HG03060 (cell line): ENCODE measurements around the gene CYP46A1.
"Not testable (repeated sequence)": the region's sequence is repeated elsewhere in the genome, so short reads cannot be mapped to it uniquely, and the experiment has no call there.

Source experiments
- ATAC-seq: cut with Tn5 transposase; IDR thresholded peaks from one replicate; pipeline ENCODE4 v1.9.1; 2021; ENCODE audit warnings: low read depth, moderate number of reproducible peaks; ENCODE audit not compliant: unreplicated experiment

The CYP46A1 gene

GRCh38 chr14:99683619-99684409 is at the start of gene CYP46A1:
CYP46A1 (plus strand) TSS chr14:99684298; CDS start chr14:99684418, 120 bp downstream.
- peak; percentile 87 for ATAC-seq

DNA sequence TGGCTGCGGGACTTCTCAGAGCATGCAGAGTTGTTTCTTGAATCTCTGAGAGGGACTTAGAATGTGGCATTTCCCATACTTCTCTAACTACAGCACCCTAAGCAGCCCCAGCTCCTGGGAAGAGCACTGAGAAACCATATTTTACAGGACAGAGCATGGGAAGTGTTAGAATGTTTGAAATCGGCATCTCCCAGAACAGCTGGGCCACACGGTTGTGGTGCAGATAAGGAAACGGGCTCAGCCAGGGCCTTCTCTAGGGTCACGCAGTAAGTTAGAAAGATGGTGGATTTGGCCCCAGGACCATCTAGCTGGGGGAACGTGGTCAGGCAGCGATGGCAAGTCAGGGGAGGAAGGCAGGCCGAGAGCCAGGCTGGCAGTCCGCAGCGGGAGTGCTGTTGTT is 49.7 kb upstream of the CYP46A1 start:
- no peak for ATAC-seq

DNA sequence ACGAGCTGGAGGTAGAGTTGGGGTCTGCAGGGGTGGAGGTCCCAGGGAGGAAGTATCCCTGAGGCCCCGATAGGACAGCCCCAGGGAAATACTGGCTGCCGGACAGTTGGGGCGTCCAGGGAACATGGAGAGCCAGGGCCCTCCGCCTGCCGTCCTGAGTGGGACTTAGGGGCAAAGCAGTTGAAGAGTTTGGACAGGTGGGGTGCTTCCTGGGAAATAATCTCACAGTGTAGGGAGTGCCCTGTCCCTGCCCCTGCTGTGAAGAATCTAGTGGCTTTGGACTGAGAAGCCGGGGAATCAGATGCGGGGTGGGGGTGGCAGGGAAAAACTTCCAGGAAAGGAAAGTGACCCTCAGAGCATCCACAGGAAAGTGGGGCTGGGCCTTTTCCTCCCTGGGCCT is 49.0 kb upstream of the CYP46A1 start:
- ATAC-seq, result no peak

DNA sequence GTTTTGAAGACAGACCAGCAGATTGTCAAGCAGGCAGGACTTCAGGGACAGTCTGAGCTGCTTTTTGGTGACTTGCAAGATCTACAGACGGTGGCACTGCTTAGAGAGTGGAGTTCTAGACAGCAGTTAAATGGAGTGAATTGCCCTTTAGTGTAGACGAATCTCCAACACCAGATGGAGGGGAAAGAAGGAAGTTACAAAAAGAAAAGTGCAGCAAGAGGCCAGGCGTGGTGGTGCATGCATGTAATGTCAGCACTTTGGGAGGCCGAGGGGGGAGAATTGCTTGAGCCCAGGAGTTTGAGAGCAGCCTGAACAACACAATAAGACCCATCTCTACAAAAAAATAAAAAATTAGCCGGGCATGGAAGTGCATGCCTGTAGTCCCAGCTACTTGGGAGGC is 47.6 kb upstream of the CYP46A1 start:
- ATAC-seq, result no peak

DNA sequence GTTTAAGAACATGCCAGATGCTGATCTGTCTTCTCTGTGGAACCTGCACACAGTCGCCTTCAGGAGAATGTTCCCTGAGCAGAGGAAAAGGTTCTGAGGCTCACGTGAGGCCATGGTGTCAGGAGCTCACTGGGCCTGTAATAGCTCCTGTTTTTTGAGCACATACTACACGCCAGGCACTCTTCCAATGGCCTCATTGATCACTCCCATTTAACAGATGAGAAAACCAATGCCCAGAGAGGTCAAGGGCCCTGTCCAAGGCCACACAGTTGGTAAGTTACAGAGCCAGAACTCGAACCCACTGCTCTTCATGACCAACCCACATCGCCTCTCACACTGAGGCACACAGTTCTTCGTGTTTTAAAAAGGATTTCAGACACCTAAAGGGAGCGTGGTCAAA is 46.5 kb upstream of the CYP46A1 start:
- no peak for ATAC-seq

DNA sequence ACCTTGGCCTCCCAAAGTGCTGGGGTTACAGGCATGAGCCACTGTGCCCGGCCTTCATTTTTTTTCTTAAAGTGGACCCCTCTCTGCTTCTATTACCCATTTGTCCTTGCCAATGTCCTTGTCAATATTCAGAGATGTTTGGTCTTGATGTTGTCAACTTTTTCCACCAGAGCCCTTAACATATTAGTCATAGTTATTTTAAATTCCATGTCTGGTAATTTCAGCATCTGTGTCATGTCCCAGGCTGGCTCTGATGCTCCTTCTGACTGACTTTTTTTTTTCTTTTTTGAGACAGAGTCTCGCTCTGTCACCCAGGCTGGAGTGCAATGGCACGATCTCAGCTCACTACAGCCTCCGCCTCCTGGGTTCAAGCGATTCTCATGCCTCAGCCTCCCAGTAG is 41.3 kb upstream of the CYP46A1 start:
- not testable (repeated sequence) for ATAC-seq

DNA sequence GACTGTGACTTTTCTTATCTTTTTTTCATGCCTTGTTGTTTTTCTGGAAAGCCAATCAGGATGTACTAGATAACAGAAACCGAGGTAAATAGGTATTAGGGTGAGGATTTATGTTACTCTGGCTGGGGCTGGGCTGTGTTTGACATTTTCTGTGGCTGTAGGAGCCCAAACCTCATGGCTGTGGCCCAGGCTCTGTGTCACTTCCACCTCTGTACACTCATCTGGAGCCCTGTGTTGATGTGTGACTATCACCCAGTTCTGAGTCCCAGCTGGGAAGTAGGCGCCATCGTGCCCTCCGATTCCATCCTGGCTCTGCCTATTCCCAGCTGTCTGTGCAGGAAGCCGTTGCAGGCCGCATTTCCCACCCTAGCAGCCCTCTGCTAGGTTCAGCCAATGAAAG is 40.8 kb upstream of the CYP46A1 start:
- ATAC-seq, result no peak

GRCh38 chr14:99644035-99644587 is 40.0 kb upstream of the CYP46A1 start:
- no peak for ATAC-seq

- ATAC-seq, result no peak
These were observed 39.2 kb upstream of the CYP46A1 start, which contains the start of gene HHIPL1 for GRCh38 chr14:99644723-99645544. HHIPL1 (plus strand) TSS chr14:99645129; CDS start chr14:99645208, 79 bp downstream.

GRCh38 chr14:99645545-99646505 is 38.3 kb upstream of the CYP46A1 start:
- ATAC-seq, result no peak

- ATAC-seq, result no peak
These were observed 36.7 kb upstream of the CYP46A1 start for GRCh38 chr14:99647411-99647810.

DNA sequence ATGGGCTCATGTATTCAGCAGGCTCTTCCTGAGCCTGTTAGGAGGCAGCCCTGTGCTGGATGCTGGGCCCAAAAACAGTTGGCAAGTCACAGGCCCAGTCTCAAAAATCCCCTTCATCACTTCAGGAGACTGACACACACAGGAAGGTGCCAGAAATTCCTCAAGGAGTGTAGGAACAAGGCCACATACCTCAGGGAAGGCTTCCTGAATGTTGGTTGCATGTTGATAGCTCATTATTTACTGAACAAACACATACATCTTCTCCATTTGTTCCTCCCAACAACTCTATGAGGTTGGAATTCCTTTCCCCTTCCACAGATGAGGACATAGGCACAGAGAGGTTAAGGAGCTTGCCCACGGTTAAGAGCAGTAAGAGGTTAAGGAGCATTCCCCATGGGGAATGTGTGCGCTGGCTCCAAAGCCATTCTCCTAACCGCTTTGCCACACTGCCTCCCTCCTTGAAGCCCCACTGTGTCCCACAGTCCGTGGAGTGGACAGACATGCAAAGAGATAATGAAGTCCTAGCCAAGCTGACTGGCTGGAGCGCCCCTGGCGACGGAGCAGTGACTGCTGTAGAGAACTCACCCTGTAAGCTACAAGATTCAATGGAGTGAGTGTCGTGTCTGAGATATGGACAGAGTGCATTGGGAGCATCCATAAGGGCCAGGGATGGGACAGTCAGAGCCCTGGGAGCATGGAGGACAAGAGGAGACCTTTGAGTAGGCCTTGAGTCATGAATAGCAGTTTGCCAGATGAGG is 35.9 kb upstream of the CYP46A1 start:
- ATAC-seq, result no peak

GRCh38 chr14:99649219-99649618 is 34.9 kb upstream of the CYP46A1 start:
- no peak for ATAC-seq

DNA sequence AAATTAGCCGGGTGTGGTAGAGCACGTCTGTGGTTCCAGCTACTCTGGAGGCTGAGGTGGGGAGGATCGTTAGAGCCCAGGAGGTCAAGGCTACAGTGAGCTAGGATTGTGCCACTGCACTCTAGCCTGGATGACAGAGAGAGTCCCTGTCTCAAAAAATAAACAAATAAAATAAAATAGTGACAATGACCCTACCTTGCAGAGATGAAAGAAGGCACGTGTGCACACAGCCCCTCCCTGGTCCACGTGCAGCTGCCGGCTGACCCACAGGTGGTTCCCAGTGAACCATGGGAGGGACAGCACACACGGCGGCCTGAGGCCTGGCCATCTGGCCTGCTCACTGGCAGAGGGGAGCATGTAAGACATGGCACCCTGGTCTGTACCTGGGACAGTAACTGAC is 34.5 kb upstream of the CYP46A1 start:
- ATAC-seq, result no peak

- no peak for ATAC-seq
These were observed 33.9 kb upstream of the CYP46A1 start for GRCh38 chr14:99650189-99650588.

- ATAC-seq, result no peak
These were observed 31.9 kb upstream of the CYP46A1 start for GRCh38 chr14:99651953-99652746.

- ATAC-seq, result no peak
These were observed 29.7 kb upstream of the CYP46A1 start for GRCh38 chr14:99654235-99654985.

- ATAC-seq, result no peak
These were observed 28.6 kb upstream of the CYP46A1 start for GRCh38 chr14:99655521-99655920.
